GM21576 (cell line): ENCODE measurements around the gene CCDC3.
"Not testable (repeated sequence)": the region's sequence is repeated elsewhere in the genome, so short reads cannot be mapped to it uniquely, and the experiment has no call there.

Source experiments
- ATAC-seq: cut with Tn5 transposase; IDR thresholded peaks from one replicate; pipeline ENCODE4 v1.9.1; 2021; ENCODE audit warnings: mild to moderate bottlenecking, moderate library complexity; ENCODE audit not compliant: unreplicated experiment

The CCDC3 gene

GRCh38 chr10:13001887-13002212 lies 337 bp upstream of the CCDC3 start:
- no peak for ATAC-seq

GRCh38 chr10:13000431-13000830 lies 1.1 kb downstream of the CCDC3 start:
- no peak for ATAC-seq

- ATAC-seq: no peak
Observed at GRCh38 chr10:12999849-13000248, 1.7 kb downstream of the CCDC3 start.

- no peak for ATAC-seq
Observed at GRCh38 chr10:12995425-12995861, 6.1 kb downstream of the CCDC3 start.

- no peak for ATAC-seq
Observed at GRCh38 chr10:12993595-12993994, 7.9 kb downstream of the CCDC3 start.

GRCh38 chr10:12985347-12985746 lies 16.2 kb downstream of the CCDC3 start:
- no peak for ATAC-seq

- ATAC-seq: no peak
Observed at GRCh38 chr10:12984165-12984747, 17.3 kb downstream of the CCDC3 start.

DNA sequence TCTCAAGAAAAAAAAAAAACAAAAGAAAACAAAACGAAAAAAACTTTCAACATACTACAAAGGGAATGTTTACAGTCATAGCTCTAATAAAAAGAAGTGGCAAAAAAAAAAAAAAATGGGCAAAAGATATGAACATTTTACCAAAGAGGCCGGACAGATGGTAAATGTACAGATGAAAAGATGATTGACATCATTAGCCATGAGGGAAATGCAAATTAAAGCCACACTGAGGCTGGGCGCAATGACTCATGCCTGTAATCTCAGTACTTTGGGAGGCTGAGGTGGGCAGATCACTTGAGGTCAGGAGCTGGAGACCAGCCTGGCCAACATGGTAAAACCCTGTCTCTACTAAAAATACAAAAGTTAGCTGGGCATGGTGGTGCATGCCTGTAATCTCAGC lies 17.9 kb downstream of the CCDC3 start:
- ATAC-seq: not testable (repeated sequence)

- no peak for ATAC-seq
Observed at GRCh38 chr10:12981570-12981969, 19.9 kb downstream of the CCDC3 start.

- ATAC-seq: no peak
Observed at GRCh38 chr10:12980713-12981306, 20.7 kb downstream of the CCDC3 start.

- no peak for ATAC-seq
Observed at GRCh38 chr10:12980102-12980661, 21.3 kb downstream of the CCDC3 start.

- ATAC-seq: no peak
Observed at GRCh38 chr10:12978891-12979290, 22.6 kb downstream of the CCDC3 start.

- no peak for ATAC-seq
Observed at GRCh38 chr10:12975906-12976305, 25.6 kb downstream of the CCDC3 start.

- ATAC-seq: no peak
Observed at GRCh38 chr10:12975266-12975665, 26.2 kb downstream of the CCDC3 start.

DNA sequence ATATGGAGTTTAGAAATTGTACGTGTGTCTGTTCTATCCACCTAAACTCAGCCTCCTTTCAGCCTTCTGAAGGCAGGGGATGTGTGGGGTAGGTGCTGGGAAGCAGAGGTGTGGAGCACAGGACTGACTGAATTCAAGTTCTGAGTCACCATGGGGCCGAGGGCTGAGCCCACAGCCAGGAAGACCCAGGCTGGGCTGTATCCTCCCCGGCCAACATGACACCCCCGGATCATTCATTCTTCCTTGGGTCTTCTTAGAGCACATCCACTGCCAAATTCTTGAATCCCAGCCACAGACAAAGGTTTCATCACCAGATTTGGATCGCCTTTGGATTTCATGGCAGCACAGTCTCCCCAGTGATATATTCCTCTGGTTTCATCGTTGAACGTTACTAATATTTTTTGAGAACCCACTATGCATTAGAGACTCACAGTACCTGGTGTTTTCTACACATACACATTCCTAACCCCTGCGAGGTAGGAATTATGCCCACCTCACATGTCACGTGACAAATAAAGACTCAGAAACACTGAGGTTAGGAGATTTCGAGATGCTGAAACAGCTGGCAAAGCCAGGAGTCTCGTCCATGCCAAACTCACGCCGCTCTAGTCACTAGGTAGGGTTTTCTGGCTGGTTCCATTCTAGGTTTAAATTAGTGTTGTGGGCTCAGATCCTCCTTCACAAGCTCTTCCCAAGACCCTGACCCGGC lies 26.9 kb downstream of the CCDC3 start:
- no peak for ATAC-seq

DNA sequence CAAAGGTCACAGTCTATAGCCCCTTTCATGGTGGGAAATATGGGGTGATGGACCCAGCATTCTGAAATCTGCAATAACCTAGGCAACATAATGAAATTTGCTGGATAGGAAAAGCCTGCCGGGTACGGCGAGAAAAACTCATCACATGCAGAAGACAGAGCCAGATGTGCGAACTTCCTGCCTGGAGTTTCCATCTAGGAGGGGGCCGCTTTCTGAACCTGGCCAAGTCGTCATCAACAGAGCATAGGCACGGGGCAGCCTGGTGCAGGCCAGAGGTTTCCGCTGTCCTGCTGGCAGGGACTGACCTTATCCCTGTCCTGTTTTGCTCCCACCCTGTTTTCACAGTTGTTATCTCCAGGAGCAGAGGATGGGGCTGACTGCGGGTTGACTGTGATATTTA lies 27.4 kb downstream of the CCDC3 start:
- ATAC-seq: no peak

DNA sequence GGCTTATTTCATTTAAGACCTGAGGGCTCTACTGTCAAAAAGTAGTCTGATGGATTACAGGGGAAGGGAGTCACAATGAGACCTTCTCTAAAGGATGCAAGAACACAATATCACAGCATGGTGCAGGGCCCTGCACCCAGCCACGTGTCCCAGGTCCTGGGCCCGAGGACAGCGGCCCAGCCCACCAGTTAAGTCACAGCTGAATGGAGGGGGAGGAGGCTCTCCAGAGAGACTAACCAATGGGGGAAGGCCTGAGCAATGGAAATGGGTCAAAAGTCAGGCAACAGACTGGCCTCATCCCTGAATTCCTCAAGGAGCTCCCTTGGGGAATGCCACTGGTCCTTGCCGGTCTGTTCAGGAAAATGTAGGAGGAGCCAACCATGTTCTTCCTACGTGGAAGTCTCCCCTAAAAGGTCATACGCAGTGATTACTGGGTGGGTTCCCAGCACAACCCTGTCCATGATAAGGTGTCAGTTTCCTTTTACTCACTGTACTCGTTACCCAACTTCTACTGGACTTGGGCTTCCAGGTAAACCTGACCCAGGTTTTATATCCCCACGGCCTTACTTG lies 28.3 kb downstream of the CCDC3 start:
- no peak for ATAC-seq

DNA sequence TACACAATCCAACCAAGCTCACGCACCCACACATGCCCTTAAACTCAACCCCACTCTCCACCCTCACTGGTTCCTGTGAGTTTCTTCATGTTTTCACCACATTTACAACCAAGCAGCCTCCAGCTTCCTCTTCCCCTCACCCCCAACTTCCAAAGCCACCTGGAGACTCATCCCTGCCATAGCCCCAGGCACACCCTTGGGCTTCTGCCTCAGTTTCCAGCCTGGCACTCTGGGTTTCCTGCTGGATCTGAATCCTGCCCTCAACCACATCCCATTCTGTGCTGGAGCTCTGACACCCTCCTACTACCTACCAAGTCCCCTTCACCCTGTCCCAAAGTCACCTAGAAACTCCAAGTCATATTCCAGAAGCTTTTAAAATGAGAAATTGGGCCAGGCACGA lies 29.4 kb downstream of the CCDC3 start:
- no peak for ATAC-seq

- no peak for ATAC-seq
Observed at GRCh38 chr10:12971001-12971788, 30.3 kb downstream of the CCDC3 start.

GRCh38 chr10:12969951-12970350 lies 31.6 kb downstream of the CCDC3 start:
- ATAC-seq: no peak

DNA sequence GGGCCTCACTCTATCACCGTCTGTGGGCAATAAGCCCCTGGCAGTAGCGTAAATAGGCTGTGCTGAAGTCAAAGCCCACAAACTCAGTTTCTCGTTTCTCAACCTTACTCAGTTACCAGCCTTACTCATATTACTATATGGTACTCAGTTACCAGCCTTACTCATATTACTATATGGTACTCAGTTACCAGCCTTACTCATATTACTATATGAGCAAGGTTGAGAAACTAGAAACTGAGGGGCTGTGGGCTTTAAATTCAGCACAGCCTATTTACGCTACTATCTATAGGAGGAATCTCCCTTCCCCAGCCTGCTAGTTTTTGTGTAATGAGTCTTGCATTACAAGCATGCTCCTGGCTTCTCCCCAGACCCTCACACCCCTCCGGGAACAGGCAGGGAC lies 35.4 kb downstream of the CCDC3 start:
- ATAC-seq: no peak
